Effector memory CD4-positive, alpha-beta T cell (primary cell): ENCODE results near the gene VPS26C.
A peak's percentile ranks its signal among the peaks of the same experiment; 100 is the strongest.
"Not testable (repeated sequence)": the region's sequence is repeated elsewhere in the genome, so short reads cannot be mapped to it uniquely, and the experiment has no call there.

Experiments used
- DNase-seq, 3 donors: peaks; one replicate each; pipeline ENCODE4 v3.0.0-alpha.2; 2020
- H3K27ac ChIP-seq: 2 replicates; pipeline ENCODE4 v1.7.0; 2013; ENCODE audit warnings: mild to moderate bottlenecking, low read length, moderate library complexity; ENCODE audit not compliant: insufficient read depth, poor library complexity, severe bottlenecking
- H3K27me3 ChIP-seq: replicated peaks from 2 replicates; pipeline ENCODE4 v1.7.0; 2013; ENCODE audit warnings: mild to moderate bottlenecking, low read length; ENCODE audit not compliant: insufficient read depth, control insufficient read depth, poor library complexity, severe bottlenecking
- H3K36me3 ChIP-seq: 2 replicates; pipeline ENCODE4 v1.7.0; 2013; ENCODE audit warnings: mild to moderate bottlenecking, low read length, moderate library complexity; ENCODE audit not compliant: control insufficient read depth, insufficient read depth
- H3K4me1 ChIP-seq: 2 replicates; pipeline ENCODE4 v1.7.0; 2013; ENCODE audit warnings: low read length, mild to moderate bottlenecking; ENCODE audit not compliant: control insufficient read depth, insufficient read depth, poor library complexity, severe bottlenecking
- H3K4me3 ChIP-seq: 2 replicates; pipeline ENCODE4 v1.7.0; 2013; ENCODE audit warnings: low read length, low read depth, mild to moderate bottlenecking; ENCODE audit not compliant: insufficient read depth, poor library complexity, severe bottlenecking
- H3K9me3 ChIP-seq: 2 replicates; pipeline ENCODE4 v1.7.0; 2013; ENCODE audit warnings: mild to moderate bottlenecking, low read length, moderate library complexity; ENCODE audit not compliant: control insufficient read depth
- total RNA-seq, 3 donors: gene quantifications; one replicate each; lab custom pipeline; 2026; lab: John Stamatoyannopoulos, UW

The VPS26C gene
- 65.0 to 76.1 (median 73.8) reads per million in 3 donors for total RNA-seq

DNA sequence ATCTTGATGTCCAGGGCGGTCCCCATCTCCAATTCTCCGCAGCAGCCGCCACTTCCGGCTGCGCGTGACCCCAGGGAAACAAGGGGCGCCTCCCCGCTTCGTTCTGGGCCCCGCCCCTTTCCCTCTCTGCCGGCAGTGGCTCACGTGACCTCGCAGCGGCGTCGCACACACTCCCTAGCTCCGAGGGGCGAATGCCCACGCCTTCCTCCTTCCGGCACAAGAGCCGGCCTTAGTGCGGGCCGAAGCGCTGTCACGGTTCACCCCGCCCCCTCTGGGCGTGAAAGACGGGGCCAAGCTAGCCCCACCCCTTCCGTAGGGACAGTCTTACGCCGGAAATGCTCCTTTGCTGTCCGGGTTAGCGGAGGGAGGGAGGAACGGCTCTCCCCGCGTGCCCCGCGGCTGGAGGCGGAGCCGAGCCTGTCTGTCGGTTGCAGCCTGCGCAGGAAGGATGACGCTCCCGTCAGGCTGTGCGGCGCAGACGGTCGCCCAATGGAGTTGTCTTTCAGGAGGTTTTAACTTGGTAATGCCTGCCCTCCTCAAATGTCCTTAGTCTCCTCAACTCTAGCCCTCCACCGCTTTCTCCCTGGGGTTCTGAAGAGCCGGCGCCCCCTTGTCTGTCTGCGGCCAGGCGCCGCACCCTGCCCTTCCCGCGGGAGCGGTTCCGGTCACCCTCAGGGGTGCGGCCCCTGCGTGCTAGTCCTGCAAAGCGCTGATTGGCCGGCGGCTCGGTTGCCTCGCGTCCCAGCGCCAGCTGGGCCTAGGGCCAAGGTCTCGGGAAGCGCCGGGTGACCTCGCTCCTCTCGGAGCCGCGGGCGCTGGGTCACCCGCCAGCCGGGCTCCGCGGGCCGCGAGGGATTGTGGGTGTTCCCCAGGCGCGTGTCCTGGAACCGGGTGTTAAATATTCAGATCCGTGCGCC is at the start of gene VPS26C:
TSS of gene VPS26C (minus strand) at position 66 of the 917 bp plus-strand sequence. CDS start at position 26, 40 bp downstream.
- Histone ChIP-seq H3K27me3 (no peaks in the 10 kb centered on the region), H3K9me3 (no peaks in the 10 kb centered on the region), H3K27ac (peak within 1 kb of the TSS; percentile 98), H3K4me3 (peak within 1 kb of the TSS; percentile 87), H3K4me1 (peaks cover 8% of the 10 kb centered on the region), H3K36me3 (no peaks in the 10 kb centered on the region)
- peak; percentile 97 to 98 (median 98) for DNase-seq

DNA sequence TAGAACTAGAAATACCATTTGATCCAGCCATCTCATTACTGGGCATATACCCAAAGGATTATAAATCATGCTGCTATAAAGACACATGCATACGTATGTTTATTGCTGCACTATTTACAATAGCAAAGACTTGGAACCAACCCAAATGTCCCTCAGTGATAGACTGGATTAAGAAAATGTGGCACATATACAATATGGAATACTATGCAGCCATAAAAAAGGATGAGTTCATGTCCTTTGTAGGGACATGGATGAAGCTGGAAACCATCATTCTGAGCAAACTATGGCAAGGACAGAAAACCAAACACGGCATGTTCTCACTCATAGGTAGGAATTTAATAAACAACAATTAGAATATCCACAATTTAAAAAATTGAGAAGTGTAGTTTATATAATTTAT is 48.9 kb upstream of the VPS26C start:
- not testable (repeated sequence) for H3K36me3 ChIP-seq, H3K9me3 ChIP-seq, DNase-seq, H3K4me1 ChIP-seq, H3K27me3 ChIP-seq, H3K27ac ChIP-seq, H3K4me3 ChIP-seq

GRCh38 chr21:37300114-37300751 is 33.1 kb upstream of the VPS26C start:
- no peaks in the 10 kb centered on the region for H3K4me1 ChIP-seq
- H3K27ac ChIP-seq, result no peak overlapping the region
- no peak for DNase-seq
- H3K4me3 ChIP-seq, result no peak overlapping the region
- H3K9me3 ChIP-seq, result no peaks in the 10 kb centered on the region
- no peaks in the 10 kb centered on the region for H3K27me3 ChIP-seq
- no peaks in the 10 kb centered on the region for H3K36me3 ChIP-seq

- Histone ChIP-seq H3K36me3 (no peaks in the 10 kb centered on the region), H3K9me3 (no peaks in the 10 kb centered on the region), H3K27me3 (no peaks in the 10 kb centered on the region), H3K4me3 (no peak overlapping the region), H3K4me1 (no peaks in the 10 kb centered on the region), H3K27ac (no peak overlapping the region)
- no peak for DNase-seq
Measured at GRCh38 chr21:37297364-37297763, 30.2 kb upstream of the VPS26C start.

GRCh38 chr21:37294679-37295078 is 27.5 kb upstream of the VPS26C start:
- DNase-seq, result no peak
- no peaks in the 10 kb centered on the region for H3K36me3 ChIP-seq
- H3K4me3 ChIP-seq, result no peak overlapping the region
- no peaks in the 10 kb centered on the region for H3K9me3 ChIP-seq
- no peaks in the 10 kb centered on the region for H3K27me3 ChIP-seq
- no peaks in the 10 kb centered on the region for H3K4me1 ChIP-seq
- no peak overlapping the region for H3K27ac ChIP-seq

GRCh38 chr21:37292941-37293340 is 25.8 kb upstream of the VPS26C start:
- Histone ChIP-seq H3K36me3 (no peaks in the 10 kb centered on the region), H3K4me3 (no peak overlapping the region), H3K9me3 (no peaks in the 10 kb centered on the region), H3K27me3 (no peaks in the 10 kb centered on the region), H3K27ac (no peak overlapping the region), H3K4me1 (no peaks in the 10 kb centered on the region)
- no peak for DNase-seq

- no peak for DNase-seq
- H3K36me3 ChIP-seq, result no peaks in the 10 kb centered on the region
- H3K27ac ChIP-seq, result no peak overlapping the region
- H3K4me1 ChIP-seq, result no peaks in the 10 kb centered on the region
- H3K27me3 ChIP-seq, result no peaks in the 10 kb centered on the region
- no peak overlapping the region for H3K4me3 ChIP-seq
- no peaks in the 10 kb centered on the region for H3K9me3 ChIP-seq
Measured at GRCh38 chr21:37292041-37292440, 24.9 kb upstream of the VPS26C start.

- not testable (repeated sequence) for H3K4me3 ChIP-seq, H3K9me3 ChIP-seq, H3K27me3 ChIP-seq, H3K4me1 ChIP-seq, H3K27ac ChIP-seq, DNase-seq, H3K36me3 ChIP-seq
Measured at GRCh38 chr21:37283191-37283710, 16.1 kb upstream of the VPS26C start.

- H3K9me3 ChIP-seq, H3K27ac ChIP-seq, H3K36me3 ChIP-seq, H3K27me3 ChIP-seq, H3K4me1 ChIP-seq, H3K4me3 ChIP-seq: not testable (repeated sequence)
- DNase-seq, result peak in 1 of 3 donors; percentile 3
Measured at GRCh38 chr21:37282602-37283001, 15.5 kb upstream of the VPS26C start.

DNA sequence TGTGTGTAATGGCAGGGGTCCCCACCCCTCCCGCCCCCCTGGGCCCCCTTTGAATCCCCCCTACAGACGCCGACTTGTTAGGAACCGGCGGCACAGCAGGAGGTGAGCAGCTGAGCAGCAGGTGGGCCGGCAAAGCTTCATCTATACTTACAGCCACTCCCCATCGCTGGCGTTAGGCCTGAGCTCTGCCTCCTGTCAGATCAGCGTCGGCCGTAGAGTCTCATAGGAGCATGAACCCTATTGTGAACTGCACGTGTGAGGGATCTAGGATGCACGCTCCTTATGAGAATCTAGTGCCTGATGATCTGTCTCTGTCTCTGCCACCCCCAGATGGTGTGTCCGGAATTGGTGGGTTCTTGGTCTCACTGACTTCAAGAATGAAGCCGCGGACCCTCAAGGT is 14.9 kb upstream of the VPS26C start:
- Histone ChIP-seq H3K4me3 (no peak overlapping the region), H3K36me3 (no peaks in the 10 kb centered on the region), H3K4me1 (no peaks in the 10 kb centered on the region), H3K9me3 (no peaks in the 10 kb centered on the region), H3K27me3 (no peaks in the 10 kb centered on the region), H3K27ac (no peak overlapping the region)
- DNase-seq, result no peak
